GM23338 (cell line): ENCODE results near the gene GFPT2. TPM values are rescaled to one million over a fixed set of nuclear protein-coding genes. Genes with fewer than 3 reads are reported as not detected.

ENCODE experiments used
- ATAC-seq: fragments of 200-7000 bp; cut with Tn5 transposase; 3 replicates; pipeline ENCODE4 v1.9.1; 2020
- DNase-seq: peaks from one replicate; pipeline ENCODE4 v3.0.0-alpha.2; 2015; ENCODE audit warnings: low spot score
- H2AFZ ChIP-seq: fragments of 200-600 bp; sonication (generic); 2 replicates; pipeline ENCODE4 v1.8.0; 2016; ENCODE audit warnings: antibody characterized with exemption, mild to moderate bottlenecking, moderate library complexity
- H3F3A ChIP-seq: fragments of 200-600 bp; sonication (generic); replicated peaks from 2 replicates; pipeline ENCODE4 v1.8.0; 2017; ENCODE audit warnings: antibody characterized with exemption, mixed run types, low read depth
- H3K27ac ChIP-seq: fragments of 200-600 bp; sonication (generic); 2 replicates; pipeline ENCODE4 v1.6.1; 2016; ENCODE audit warnings: low read depth
- H3K27me3 ChIP-seq: fragments of 200-600 bp; sonication (generic); 2 replicates; pipeline ENCODE4 v1.8.0; 2016; ENCODE audit warnings: mild to moderate bottlenecking, mixed run types, moderate library complexity; ENCODE audit not compliant: insufficient read depth
- H3K36me3 ChIP-seq: fragments of 200-600 bp; sonication (generic); 2 replicates; pipeline ENCODE4 v1.8.0; 2016; ENCODE audit warnings: mild to moderate bottlenecking; ENCODE audit not compliant: insufficient read depth
- H3K4me1 ChIP-seq: fragments of 200-600 bp; sonication (generic); 2 replicates; pipeline ENCODE4 v1.8.0; 2016; ENCODE audit warnings: mild to moderate bottlenecking, moderate library complexity; ENCODE audit not compliant: insufficient read depth
- H3K4me2 ChIP-seq: fragments of 200-600 bp; sonication (generic); 2 replicates; pipeline ENCODE4 v1.7.1; 2017; ENCODE audit warnings: mixed run types
- H3K4me3 ChIP-seq: fragments of 200-600 bp; sonication (generic); 2 replicates; pipeline ENCODE4 v1.6.1; 2016; ENCODE audit warnings: mixed run types
- H3K79me2 ChIP-seq: fragments of 200-600 bp; sonication (generic); replicated peaks from 2 replicates; pipeline ENCODE4 v1.8.0; 2017; ENCODE audit warnings: mild to moderate bottlenecking; ENCODE audit not compliant: insufficient read depth
- H3K9me2 ChIP-seq: fragments of 200-600 bp; sonication (generic); 2 replicates; pipeline ENCODE4 v1.8.0; 2017; ENCODE audit not compliant: insufficient read depth
- H4K20me1 ChIP-seq: fragments of 200-600 bp; sonication (generic); replicated peaks from 2 replicates; pipeline ENCODE4 v1.8.0; 2017; ENCODE audit warnings: mild to moderate bottlenecking; ENCODE audit not compliant: insufficient read depth
- H3K27ac Mint-ChIP-seq: 2 replicates; pipeline ENCODE4 v1.8.0; 2020; ENCODE audit warnings: inconsistent platforms, mild to moderate bottlenecking, moderate library complexity, mixed read lengths
- H3K27me3 Mint-ChIP-seq: 3 replicates; pipeline ENCODE4 v1.8.0; 2022; ENCODE audit warnings: low read depth, mild to moderate bottlenecking, moderate library complexity, mixed read lengths, inconsistent platforms; ENCODE audit not compliant: insufficient read depth, poor library complexity
- H3K36me3 Mint-ChIP-seq: 3 replicates; pipeline ENCODE4 v1.8.0; 2021; ENCODE audit warnings: low read depth, mild to moderate bottlenecking, inconsistent platforms, moderate library complexity, mixed read lengths
- H3K4me1 Mint-ChIP-seq: 3 replicates; pipeline ENCODE4 v1.8.0; 2020; ENCODE audit warnings: mild to moderate bottlenecking, inconsistent platforms, mixed read lengths
- H3K4me3 Mint-ChIP-seq: 3 replicates; pipeline ENCODE4 v1.8.0; 2021; ENCODE audit warnings: moderate library complexity, mild to moderate bottlenecking, inconsistent platforms, mixed read lengths
- H3K9me3 Mint-ChIP-seq: 3 replicates; pipeline ENCODE4 v1.8.0; 2020; ENCODE audit warnings: moderate library complexity, mild to moderate bottlenecking, inconsistent platforms, mixed read lengths
- EZH2phosphoT487 ChIP-seq: fragments of 200-600 bp; sonication (generic); IDR thresholded peaks from one replicate; pipeline ENCODE4 v1.8.1; 2018; ENCODE audit warnings: antibody characterized with exemption; ENCODE audit not compliant: unreplicated experiment
- POLR2AphosphoS5 ChIP-seq: IDR thresholded peaks from 2 replicates; pipeline ENCODE4 v1.6.1; 2016; ENCODE audit warnings: antibody characterized with exemption, low read depth
- polyA plus RNA-seq: library from polyadenylated mRNA; unstranded; fragments of >200 nt; fragmentation: Nextera tagmentation; extraction: Ambion mirVana; gene quantifications from 2 replicates; pipeline ENCODE4 v1.2.1, GENCODE V29; 2016
- total RNA-seq: library from RNA; depleted of rRNA; stranded (reverse); fragments of >200 nt; shearing (Covaris generic); gene quantifications from 2 replicates; pipeline ENCODE4 v1.2.3, GENCODE V29; 2014; rRNA removed
- TF ChIP-seq, protein P1 (sequence below): fragments of 250-450 bp; sonication (Bioruptor Pico); IDR thresholded peaks from 2 replicates; pipeline ENCODE4 v1.5.0; 2020; ENCODE audit warnings: mild to moderate bottlenecking, moderate library complexity
- TF ChIP-seq, protein P2 (sequence below), 2 experiments: fragments of 200-600 bp in 1 of 2; sonication (generic) in 1 of 2; conservative IDR thresholded peaks; 2 replicates each; pipeline versions ENCODE4 v1.5.1 to v1.6.1; 2016 to 2017; ENCODE audit warnings: antibody characterized with exemption in 2 of 2, low read depth in 2 of 2, mild to moderate bottlenecking in 2 of 2, moderate library complexity in 1 of 2

Gene GFPT2
- total and polyA plus RNA-seq, 2 experiments from 2014 or later = 82.6 to 120 TPM

DNA sequence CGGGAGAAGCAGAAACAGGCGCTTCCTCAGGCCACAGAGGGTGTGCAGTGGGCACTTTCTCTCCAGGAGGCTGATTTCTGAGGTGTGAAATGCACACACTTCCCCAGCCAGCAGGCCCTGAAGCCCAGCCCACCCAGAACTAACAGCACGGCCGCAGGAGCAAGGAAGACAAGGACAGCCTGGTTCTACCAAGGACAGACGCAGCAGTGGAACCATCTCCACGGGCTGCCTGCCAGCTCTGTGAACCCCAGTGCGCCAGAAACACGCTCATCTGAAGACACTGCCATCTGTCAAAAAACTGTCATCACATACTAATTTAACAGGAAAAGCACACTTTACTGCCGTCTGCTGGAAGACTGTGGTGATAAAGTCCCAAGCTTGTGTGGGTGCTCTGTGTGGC is 102.0 kb downstream of the GFPT2 start:
- no peaks in the 10 kb centered on the region for H3K9me2 ChIP-seq
- TF ChIP-seq EZH2phosphoT487 (no peak), POLR2AphosphoS5 (no peak)
- TF ChIP-seq, protein P1, sequence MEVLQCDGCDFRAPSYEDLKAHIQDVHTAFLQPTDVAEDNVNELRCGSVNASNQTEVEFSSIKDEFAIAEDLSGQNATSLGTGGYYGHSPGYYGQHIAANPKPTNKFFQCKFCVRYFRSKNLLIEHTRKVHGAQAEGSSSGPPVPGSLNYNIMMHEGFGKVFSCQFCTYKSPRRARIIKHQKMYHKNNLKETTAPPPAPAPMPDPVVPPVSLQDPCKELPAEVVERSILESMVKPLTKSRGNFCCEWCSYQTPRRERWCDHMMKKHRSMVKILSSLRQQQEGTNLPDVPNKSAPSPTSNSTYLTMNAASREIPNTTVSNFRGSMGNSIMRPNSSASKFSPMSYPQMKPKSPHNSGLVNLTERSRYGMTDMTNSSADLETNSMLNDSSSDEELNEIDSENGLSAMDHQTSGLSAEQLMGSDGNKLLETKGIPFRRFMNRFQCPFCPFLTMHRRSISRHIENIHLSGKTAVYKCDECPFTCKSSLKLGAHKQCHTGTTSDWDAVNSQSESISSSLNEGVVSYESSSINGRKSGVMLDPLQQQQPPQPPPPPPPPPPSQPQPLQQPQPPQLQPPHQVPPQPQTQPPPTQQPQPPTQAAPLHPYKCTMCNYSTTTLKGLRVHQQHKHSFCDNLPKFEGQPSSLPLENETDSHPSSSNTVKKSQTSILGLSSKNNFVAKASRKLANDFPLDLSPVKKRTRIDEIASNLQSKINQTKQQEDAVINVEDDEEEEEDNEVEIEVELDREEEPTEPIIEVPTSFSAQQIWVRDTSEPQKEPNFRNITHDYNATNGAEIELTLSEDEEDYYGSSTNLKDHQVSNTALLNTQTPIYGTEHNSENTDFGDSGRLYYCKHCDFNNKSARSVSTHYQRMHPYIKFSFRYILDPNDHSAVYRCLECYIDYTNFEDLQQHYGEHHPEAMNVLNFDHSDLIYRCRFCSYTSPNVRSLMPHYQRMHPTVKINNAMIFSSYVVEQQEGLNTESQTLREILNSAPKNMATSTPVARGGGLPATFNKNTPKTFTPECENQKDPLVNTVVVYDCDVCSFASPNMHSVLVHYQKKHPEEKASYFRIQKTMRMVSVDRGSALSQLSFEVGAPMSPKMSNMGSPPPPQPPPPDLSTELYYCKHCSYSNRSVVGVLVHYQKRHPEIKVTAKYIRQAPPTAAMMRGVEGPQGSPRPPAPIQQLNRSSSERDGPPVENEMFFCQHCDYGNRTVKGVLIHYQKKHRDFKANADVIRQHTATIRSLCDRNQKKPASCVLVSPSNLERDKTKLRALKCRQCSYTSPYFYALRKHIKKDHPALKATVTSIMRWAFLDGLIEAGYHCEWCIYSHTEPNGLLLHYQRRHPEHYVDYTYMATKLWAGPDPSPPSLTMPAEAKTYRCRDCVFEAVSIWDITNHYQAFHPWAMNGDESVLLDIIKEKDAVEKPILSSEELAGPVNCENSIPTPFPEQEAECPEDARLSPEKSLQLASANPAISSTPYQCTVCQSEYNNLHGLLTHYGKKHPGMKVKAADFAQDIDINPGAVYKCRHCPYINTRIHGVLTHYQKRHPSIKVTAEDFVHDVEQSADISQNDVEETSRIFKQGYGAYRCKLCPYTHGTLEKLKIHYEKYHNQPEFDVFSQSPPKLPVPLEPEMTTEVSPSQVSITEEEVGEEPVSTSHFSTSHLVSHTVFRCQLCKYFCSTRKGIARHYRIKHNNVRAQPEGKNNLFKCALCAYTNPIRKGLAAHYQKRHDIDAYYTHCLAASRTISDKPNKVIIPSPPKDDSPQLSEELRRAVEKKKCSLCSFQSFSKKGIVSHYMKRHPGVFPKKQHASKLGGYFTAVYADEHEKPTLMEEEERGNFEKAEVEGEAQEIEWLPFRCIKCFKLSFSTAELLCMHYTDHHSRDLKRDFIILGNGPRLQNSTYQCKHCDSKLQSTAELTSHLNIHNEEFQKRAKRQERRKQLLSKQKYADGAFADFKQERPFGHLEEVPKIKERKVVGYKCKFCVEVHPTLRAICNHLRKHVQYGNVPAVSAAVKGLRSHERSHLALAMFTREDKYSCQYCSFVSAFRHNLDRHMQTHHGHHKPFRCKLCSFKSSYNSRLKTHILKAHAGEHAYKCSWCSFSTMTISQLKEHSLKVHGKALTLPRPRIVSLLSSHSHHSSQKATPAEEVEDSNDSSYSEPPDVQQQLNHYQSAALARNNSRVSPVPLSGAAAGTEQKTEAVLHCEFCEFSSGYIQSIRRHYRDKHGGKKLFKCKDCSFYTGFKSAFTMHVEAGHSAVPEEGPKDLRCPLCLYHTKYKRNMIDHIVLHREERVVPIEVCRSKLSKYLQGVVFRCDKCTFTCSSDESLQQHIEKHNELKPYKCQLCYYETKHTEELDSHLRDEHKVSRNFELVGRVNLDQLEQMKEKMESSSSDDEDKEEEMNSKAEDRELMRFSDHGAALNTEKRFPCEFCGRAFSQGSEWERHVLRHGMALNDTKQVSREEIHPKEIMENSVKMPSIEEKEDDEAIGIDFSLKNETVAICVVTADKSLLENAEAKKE (CRISPR knock-in tag) = no peak
- TF ChIP-seq, protein P2, sequence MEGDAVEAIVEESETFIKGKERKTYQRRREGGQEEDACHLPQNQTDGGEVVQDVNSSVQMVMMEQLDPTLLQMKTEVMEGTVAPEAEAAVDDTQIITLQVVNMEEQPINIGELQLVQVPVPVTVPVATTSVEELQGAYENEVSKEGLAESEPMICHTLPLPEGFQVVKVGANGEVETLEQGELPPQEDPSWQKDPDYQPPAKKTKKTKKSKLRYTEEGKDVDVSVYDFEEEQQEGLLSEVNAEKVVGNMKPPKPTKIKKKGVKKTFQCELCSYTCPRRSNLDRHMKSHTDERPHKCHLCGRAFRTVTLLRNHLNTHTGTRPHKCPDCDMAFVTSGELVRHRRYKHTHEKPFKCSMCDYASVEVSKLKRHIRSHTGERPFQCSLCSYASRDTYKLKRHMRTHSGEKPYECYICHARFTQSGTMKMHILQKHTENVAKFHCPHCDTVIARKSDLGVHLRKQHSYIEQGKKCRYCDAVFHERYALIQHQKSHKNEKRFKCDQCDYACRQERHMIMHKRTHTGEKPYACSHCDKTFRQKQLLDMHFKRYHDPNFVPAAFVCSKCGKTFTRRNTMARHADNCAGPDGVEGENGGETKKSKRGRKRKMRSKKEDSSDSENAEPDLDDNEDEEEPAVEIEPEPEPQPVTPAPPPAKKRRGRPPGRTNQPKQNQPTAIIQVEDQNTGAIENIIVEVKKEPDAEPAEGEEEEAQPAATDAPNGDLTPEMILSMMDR (conservative IDR thresholded peaks at IDR 0.05; ENCODE audit: low read depth in 2 of 2) = no peak
- no peaks in the 10 kb centered on the region for H3F3A ChIP-seq
- ATAC-seq = no peak
- DNase-seq = no peak
- H3K36me3 ChIP-seq = peaks cover 22% of the 10 kb centered on the region
- no peak overlapping the region for H3K27ac Mint-ChIP-seq
- H2AFZ ChIP-seq = no peak overlapping the region
- H4K20me1 ChIP-seq = no peaks in the 10 kb centered on the region
- no peaks in the 10 kb centered on the region for H3K79me2 ChIP-seq
- H3K27ac ChIP-seq = no peak overlapping the region
- no peaks in the 10 kb centered on the region for H3K27me3 ChIP-seq
- H3K4me1 ChIP-seq = no peaks in the 10 kb centered on the region
- no peak overlapping the region for H3K4me3 Mint-ChIP-seq
- no peak overlapping the region for H3K4me2 ChIP-seq
- H3K36me3 Mint-ChIP-seq = peaks cover 93% of the 10 kb centered on the region
- no peaks in the 10 kb centered on the region for H3K4me1 Mint-ChIP-seq
- H3K9me3 Mint-ChIP-seq = peaks cover 56% of the 10 kb centered on the region
- no peak overlapping the region for H3K4me3 ChIP-seq
- H3K27me3 Mint-ChIP-seq = peaks cover 4% of the 10 kb centered on the region

Other genes starting within 250 kb of the GFPT2 start
- 0.42 and 2.6 TPM in 2 replicates for gene RASGEF1C, start 144.1 kb downstream of the GFPT2 start, total RNA-seq
- gene RASGEF1C, start 144.1 kb downstream of the GFPT2 start, polyA plus RNA-seq = 0.40 and 0.77 TPM in 2 replicates
- gene MAPK9, start 61.3 kb downstream of the GFPT2 start, total RNA-seq = 27.8 and 37.0 TPM in 2 replicates
- 13.6 and 16.8 TPM in 2 replicates for gene MAPK9, start 61.3 kb downstream of the GFPT2 start, polyA plus RNA-seq
- 38.7 and 41.7 TPM in 2 replicates for gene CNOT6, start 141.0 kb upstream of the GFPT2 start, total RNA-seq
- 11.4 and 14.6 TPM in 2 replicates for gene CNOT6, start 141.0 kb upstream of the GFPT2 start, polyA plus RNA-seq
- gene SCGB3A1, start 238.2 kb upstream of the GFPT2 start, total RNA-seq = not detected in 2 replicates
- gene SCGB3A1, start 238.2 kb upstream of the GFPT2 start, polyA plus RNA-seq = not detected in 2 replicates